ENCODE measurements around the gene RXRG. TPM values are rescaled to one million over a fixed set of nuclear protein-coding genes. Genes with fewer than 3 reads are reported as not detected.

Gene RXRG
- total RNA-seq, 2 donors from 2014 or later: 0.20 to 0.74 TPM

GRCh38 chr1:165376041-165376810, 68.7 kb downstream of the RXRG start:
- H3K4me1 ChIP-seq: no peaks in the 10 kb centered on the region
- no peaks in the 10 kb centered on the region for H3K9me3 ChIP-seq
- peak overlapping the region; percentile 23 for H3K4me3 ChIP-seq
- H3K27ac ChIP-seq: peak overlapping the region; percentile 55
- H3K36me3 ChIP-seq: no peaks in the 10 kb centered on the region
- intact Hi-C loops (cut with DNase I): no loop called here
- no peak for TF ChIP-seq CTCF (IDR thresholded peaks at IDR 0.05)
- peak overlapping the region in 1 of 2 donors; percentile 30 for H3K9ac ChIP-seq (ENCODE audit: low read depth in 2 of 2, low read length in 2 of 2)
- DNase-seq: peak; percentile 81
- H3K27me3 ChIP-seq: no peaks in the 10 kb centered on the region

- no peak for TF ChIP-seq CTCF (IDR thresholded peaks at IDR 0.05)
- intact Hi-C loops (cut with DNase I): no loop called here
- Histone ChIP-seq H3K9me3 (no peaks in the 10 kb centered on the region), H3K27me3 (no peaks in the 10 kb centered on the region), H3K9ac (ENCODE audit: low read depth in 2 of 2, low read length in 2 of 2) (no peak overlapping the region), H3K27ac (peak overlapping the region; percentile 55), H3K4me1 (no peaks in the 10 kb centered on the region), H3K36me3 (no peaks in the 10 kb centered on the region), H3K4me3 (peak overlapping the region; percentile 23)
- DNase-seq: no peak
These were observed 69.3 kb downstream of the RXRG start for GRCh38 chr1:165375623-165376022.

DNA sequence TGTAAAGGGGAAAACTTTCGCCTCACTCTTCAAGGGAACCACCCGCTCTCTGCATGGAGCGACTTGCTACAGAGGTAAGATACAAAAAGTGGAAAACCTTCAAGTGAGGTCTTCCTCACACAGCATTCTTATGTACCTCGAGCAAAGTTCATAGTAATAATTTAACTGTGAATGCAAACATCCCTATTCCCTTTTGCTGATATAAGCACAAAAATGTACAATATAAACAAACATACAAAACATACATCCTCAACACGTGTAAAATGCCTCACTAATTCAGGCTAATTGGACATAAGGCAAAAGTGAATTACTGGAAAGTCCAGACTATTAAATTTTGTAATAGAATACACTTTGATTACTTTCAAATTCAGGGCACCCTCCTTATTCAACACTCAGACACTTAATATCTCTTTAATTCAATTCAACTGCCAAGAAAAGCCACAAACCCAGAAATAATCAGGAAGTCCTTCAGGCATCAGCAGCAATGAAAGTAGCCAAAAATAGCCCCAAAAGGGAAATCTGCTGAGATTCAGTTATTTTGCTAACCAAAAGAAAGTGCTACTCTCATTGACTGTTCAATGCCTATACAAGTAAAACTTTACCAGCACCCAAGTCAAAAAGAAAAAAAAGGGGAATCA, 73.2 kb downstream of the RXRG start:
- Histone ChIP-seq H3K9me3 (no peaks in the 10 kb centered on the region), H3K27ac (no peak overlapping the region), H3K36me3 (no peaks in the 10 kb centered on the region), H3K4me3 (no peak overlapping the region), H3K4me1 (no peaks in the 10 kb centered on the region), H3K27me3 (no peaks in the 10 kb centered on the region), H3K9ac (ENCODE audit: low read depth in 2 of 2, low read length in 2 of 2) (no peak overlapping the region)
- intact Hi-C loops (cut with DNase I): no loop called here
- DNase-seq: no peak
- TF ChIP-seq CTCF (IDR thresholded peaks at IDR 0.05): no peak

DNA sequence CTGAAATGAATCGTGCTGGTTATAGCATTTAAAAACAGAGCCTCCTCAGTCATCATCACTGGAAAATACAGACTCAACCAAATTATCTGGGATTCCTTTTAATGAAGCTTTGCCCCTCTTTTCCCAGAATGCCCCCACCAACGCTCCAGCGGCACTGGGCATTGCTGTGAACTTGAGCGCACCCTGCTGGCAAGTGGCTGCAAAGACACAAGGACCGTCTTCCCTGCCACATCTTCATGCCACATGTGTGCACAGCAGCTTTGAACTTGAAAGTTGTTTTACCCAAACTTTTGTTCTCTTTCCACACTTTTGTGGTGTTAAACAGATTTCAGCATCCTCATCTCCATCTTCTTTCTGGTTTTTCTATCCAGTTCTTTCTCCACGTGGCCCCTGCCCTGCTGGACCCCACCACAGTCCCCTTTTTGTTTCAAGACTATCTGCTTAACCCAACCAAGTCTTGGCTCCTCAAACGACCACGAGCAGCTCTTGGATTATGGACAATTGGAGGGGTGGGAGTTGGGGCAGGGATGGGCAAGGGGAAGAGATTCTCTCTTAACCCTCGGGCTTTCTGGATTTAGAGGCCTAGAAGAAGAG, 75.6 kb downstream of the RXRG start:
- H3K27me3 ChIP-seq: no peaks in the 10 kb centered on the region
- no peak overlapping the region for H3K9ac ChIP-seq (ENCODE audit: low read depth in 2 of 2, low read length in 2 of 2)
- no peaks in the 10 kb centered on the region for H3K36me3 ChIP-seq
- intact Hi-C loops (cut with DNase I): loop anchor here (5.0 kb wide), 1 partner anchor 222 kb away; no protein-coding TSS in a partner anchor
- no peaks in the 10 kb centered on the region for H3K4me1 ChIP-seq
- no peaks in the 10 kb centered on the region for H3K9me3 ChIP-seq
- peak; percentile 60 for DNase-seq
- TF ChIP-seq CTCF (IDR thresholded peaks at IDR 0.05): peak; percentile 91
- no peak overlapping the region for H3K4me3 ChIP-seq
- H3K27ac ChIP-seq: no peak overlapping the region

GRCh38 chr1:165367375-165367993, 77.4 kb downstream of the RXRG start:
- H3K4me1 ChIP-seq: no peaks in the 10 kb centered on the region
- no peak overlapping the region for H3K27ac ChIP-seq
- intact Hi-C loops (cut with DNase I): loop anchor here (5.0 kb wide), 1 partner anchor 220 kb away; no protein-coding TSS in a partner anchor
- DNase-seq: peak; percentile 81
- H3K9me3 ChIP-seq: no peaks in the 10 kb centered on the region
- no peak overlapping the region for H3K4me3 ChIP-seq
- TF ChIP-seq CTCF (IDR thresholded peaks at IDR 0.05): peak; percentile 92
- no peaks in the 10 kb centered on the region for H3K36me3 ChIP-seq
- H3K9ac ChIP-seq (ENCODE audit: low read depth in 2 of 2, low read length in 2 of 2): no peak overlapping the region
- H3K27me3 ChIP-seq: no peaks in the 10 kb centered on the region
